T-helper 1 cell (primary cell): ENCODE measurements around the gene MRPS12.
"Not testable (repeated sequence)": the region's sequence is repeated elsewhere in the genome, so short reads cannot be mapped to it uniquely, and the experiment has no call there.

Experiments
- DNase-seq, 5 donors: peaks; one replicate each; pipeline ENCODE4 v3.0.0-alpha.2; 2012 to 2020
- total RNA-seq, 4 donors: gene quantifications; one replicate each; lab custom pipeline; 2026; lab: John Stamatoyannopoulos, UW

The MRPS12 gene
- total RNA-seq, result 5.0 to 10.0 (median 7.9) reads per million in 4 donors

GRCh38 chr19:38930776-38931520 lies at the start of gene MRPS12:
MRPS12 (plus strand) TSS chr19:38930944; CDS start chr19:38931295, 351 bp downstream.
- DNase-seq, result peak; percentile 96 to 99 (median 98)

- no peak for DNase-seq
These were observed 47.5 kb upstream of the MRPS12 start for GRCh38 chr19:38883286-38883685.

GRCh38 chr19:38884691-38885090 lies 46.1 kb upstream of the MRPS12 start:
- DNase-seq, result not testable (repeated sequence)

GRCh38 chr19:38888876-38889275 lies 41.9 kb upstream of the MRPS12 start:
- DNase-seq, result no peak

GRCh38 chr19:38889803-38890202 lies 40.9 kb upstream of the MRPS12 start:
- no peak for DNase-seq

- no peak for DNase-seq
These were observed 40.1 kb upstream of the MRPS12 start for GRCh38 chr19:38890686-38891085.

GRCh38 chr19:38891771-38892170 lies 39.0 kb upstream of the MRPS12 start:
- no peak for DNase-seq

GRCh38 chr19:38892841-38893240 lies 37.9 kb upstream of the MRPS12 start:
- DNase-seq, result no peak

- DNase-seq, result no peak
These were observed 37.4 kb upstream of the MRPS12 start for GRCh38 chr19:38893341-38893771.

GRCh38 chr19:38894968-38895367 lies 35.8 kb upstream of the MRPS12 start:
- DNase-seq, result no peak

GRCh38 chr19:38898788-38899446 lies 31.8 kb upstream of the MRPS12 start:
- no peak for DNase-seq

GRCh38 chr19:38899447-38900201 lies 31.1 kb upstream of the MRPS12 start, which contains the start of the genes NFKBIB and SIRT2:
NFKBIB (plus strand) TSS chr19:38899969; CDS start chr19:38900033, 64 bp downstream.
SIRT2 (minus strand) TSS chr19:38899618; CDS start chr19:38899521, 97 bp downstream.
- peak; percentile 98 to 100 (median 99) for DNase-seq

GRCh38 chr19:38900202-38900629 lies 30.5 kb upstream of the MRPS12 start:
- DNase-seq, result no peak

- no peak for DNase-seq
These were observed 30.0 kb upstream of the MRPS12 start for GRCh38 chr19:38900743-38901190.

- DNase-seq, result no peak
These were observed 29.1 kb upstream of the MRPS12 start for GRCh38 chr19:38901683-38902082.

GRCh38 chr19:38904581-38905539 lies 25.9 kb upstream of the MRPS12 start:
- no peak for DNase-seq

- no peak for DNase-seq
These were observed 25.1 kb upstream of the MRPS12 start for GRCh38 chr19:38905620-38906019.

- DNase-seq, result no peak
These were observed 23.5 kb upstream of the MRPS12 start for GRCh38 chr19:38907227-38907626.

GRCh38 chr19:38907670-38908069 lies 23.1 kb upstream of the MRPS12 start:
- no peak for DNase-seq

- no peak for DNase-seq
These were observed 21.8 kb upstream of the MRPS12 start for GRCh38 chr19:38908911-38909310.

- no peak for DNase-seq
These were observed 20.3 kb upstream of the MRPS12 start for GRCh38 chr19:38910488-38910887.
